ENCODE data around the gene DNASE2B.

DNA sequence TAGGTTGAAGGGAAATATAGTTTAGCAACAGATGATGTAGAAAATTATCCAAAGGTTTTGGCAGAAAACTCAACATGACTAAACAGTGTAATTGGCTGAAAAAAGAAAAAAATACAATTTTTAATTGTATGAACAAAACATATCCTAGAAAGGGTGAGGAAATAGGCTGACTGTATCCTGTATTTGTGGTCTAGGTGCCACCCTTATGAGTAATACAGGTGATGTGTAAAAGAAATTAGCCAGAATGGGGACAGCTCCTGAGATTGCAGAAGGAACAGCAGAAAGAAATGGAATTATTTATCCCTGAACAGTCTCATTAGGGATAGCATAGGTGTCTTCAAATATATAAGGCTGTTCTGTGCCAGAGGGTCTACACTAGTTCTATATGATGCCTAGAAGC is 24.6 kb downstream of the DNASE2B start:
- no peak for TF ChIP-seq POLR2A (IDR thresholded peaks at IDR 0.05)
- TF ChIP-seq, protein P1, sequence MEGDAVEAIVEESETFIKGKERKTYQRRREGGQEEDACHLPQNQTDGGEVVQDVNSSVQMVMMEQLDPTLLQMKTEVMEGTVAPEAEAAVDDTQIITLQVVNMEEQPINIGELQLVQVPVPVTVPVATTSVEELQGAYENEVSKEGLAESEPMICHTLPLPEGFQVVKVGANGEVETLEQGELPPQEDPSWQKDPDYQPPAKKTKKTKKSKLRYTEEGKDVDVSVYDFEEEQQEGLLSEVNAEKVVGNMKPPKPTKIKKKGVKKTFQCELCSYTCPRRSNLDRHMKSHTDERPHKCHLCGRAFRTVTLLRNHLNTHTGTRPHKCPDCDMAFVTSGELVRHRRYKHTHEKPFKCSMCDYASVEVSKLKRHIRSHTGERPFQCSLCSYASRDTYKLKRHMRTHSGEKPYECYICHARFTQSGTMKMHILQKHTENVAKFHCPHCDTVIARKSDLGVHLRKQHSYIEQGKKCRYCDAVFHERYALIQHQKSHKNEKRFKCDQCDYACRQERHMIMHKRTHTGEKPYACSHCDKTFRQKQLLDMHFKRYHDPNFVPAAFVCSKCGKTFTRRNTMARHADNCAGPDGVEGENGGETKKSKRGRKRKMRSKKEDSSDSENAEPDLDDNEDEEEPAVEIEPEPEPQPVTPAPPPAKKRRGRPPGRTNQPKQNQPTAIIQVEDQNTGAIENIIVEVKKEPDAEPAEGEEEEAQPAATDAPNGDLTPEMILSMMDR (IDR thresholded peaks at IDR 0.05 in 8 of 11, conservative IDR thresholded peaks at IDR 0.05 in 3 of 11): no peak
